ENCODE results near the gene EVI2B.

DNA sequence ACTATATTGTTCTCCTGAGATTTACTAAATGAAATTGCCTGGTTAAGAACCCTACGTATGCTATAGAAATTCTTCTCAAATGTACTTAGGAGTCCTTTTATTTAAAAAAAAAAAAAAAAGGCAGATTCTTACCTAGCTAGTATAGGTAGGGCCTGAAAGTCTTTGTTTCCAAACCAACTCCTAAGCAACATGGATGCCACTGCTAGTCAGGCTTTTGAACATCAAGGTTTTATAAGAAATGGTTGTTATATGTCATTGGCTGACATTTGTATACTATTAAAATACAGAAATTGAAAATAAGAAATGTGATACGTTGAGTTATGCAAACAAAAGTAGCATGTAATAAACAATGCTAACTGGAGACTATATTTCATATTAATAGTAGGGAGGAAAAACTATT, 6.4 kb upstream of the EVI2B start:
- TF ChIP-seq, protein P1, sequence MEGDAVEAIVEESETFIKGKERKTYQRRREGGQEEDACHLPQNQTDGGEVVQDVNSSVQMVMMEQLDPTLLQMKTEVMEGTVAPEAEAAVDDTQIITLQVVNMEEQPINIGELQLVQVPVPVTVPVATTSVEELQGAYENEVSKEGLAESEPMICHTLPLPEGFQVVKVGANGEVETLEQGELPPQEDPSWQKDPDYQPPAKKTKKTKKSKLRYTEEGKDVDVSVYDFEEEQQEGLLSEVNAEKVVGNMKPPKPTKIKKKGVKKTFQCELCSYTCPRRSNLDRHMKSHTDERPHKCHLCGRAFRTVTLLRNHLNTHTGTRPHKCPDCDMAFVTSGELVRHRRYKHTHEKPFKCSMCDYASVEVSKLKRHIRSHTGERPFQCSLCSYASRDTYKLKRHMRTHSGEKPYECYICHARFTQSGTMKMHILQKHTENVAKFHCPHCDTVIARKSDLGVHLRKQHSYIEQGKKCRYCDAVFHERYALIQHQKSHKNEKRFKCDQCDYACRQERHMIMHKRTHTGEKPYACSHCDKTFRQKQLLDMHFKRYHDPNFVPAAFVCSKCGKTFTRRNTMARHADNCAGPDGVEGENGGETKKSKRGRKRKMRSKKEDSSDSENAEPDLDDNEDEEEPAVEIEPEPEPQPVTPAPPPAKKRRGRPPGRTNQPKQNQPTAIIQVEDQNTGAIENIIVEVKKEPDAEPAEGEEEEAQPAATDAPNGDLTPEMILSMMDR (IDR thresholded peaks at IDR 0.05), result no peak
- no peak for TF ChIP-seq POLR2A (IDR thresholded peaks at IDR 0.05)

Measured in body of pancreas (tissue), 4 donors.